ENCODE measurements around the gene MRPL53.
"Not testable (repeated sequence)": the region's sequence is repeated elsewhere in the genome, so short reads cannot be mapped to it uniquely, and the experiment has no call there.

Gene MRPL53

DNA sequence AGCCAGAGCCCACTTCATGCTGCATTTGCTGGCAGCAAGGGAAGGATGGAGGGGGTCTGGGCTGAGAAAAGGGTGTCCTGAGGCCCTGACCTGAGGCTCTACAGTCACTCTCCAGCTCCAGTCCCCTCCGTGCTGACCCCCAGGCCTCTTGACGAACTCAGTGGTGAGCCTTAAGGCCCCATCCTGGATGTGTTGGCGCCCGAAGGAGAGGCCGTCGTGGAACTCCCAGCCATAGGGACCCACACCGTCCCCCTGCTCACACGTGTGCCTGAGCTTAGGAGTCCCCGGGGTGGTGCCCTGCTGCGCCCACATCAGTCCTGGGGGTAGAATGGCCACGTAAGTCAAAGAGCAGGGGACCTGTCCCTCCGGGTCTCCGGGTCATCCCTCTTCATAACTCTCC lies 8.1 kb downstream of the MRPL53 start:
- DNase-seq, result no peak
- Histone ChIP-seq H3K4me1 (ENCODE audit: control extremely low read depth in 1 of 4, control insufficient read depth in 4 of 4, insufficient read depth in 4 of 4, low read length in 3 of 4) (peaks cover 5 to 16% (median 14%) of the 10 kb centered on the region in 4 experiments), H3K27me3 (replicated peaks in 2 of 5; ENCODE audit: control insufficient read depth in 4 of 5, insufficient read depth in 5 of 5, low read length in 4 of 5) (no peaks in the 10 kb centered on the region), H3K9me3 (ENCODE audit: control extremely low read depth in 1 of 5, control insufficient read depth in 4 of 5, insufficient read depth in 2 of 5, low read depth in 1 of 5, low read length in 4 of 5) (no peaks in the 10 kb centered on the region), H3K36me3 (ENCODE audit: control insufficient read depth in 4 of 4, insufficient read depth in 4 of 4, low read length in 3 of 4) (peaks cover 4 to 27% (median 19%) of the 10 kb centered on the region in 4 experiments), H3K27ac (ENCODE audit: insufficient read depth in 1 of 2, low read depth in 1 of 2, low read length in 2 of 2, poor library complexity in 1 of 2, severe bottlenecking in 2 of 2) (peak overlapping the region; percentile 33 to 80), H3K4me3 (ENCODE audit: control insufficient read depth in 1 of 7, extremely low read depth in 1 of 7, insufficient read depth in 4 of 7, low read depth in 2 of 7, low read length in 6 of 7) (peak overlapping the region; percentile 65 to 85 (median 79))
- CTCF ChIA-PET, result interaction anchor here (0.6 to 2.3 kb wide), 8 partner anchors 10 to 125 kb away, joined by 3 to 7 read pairs (median 3); partner anchors contain the start of gene INO80B
- 13% methylated on average over 12 of the region's 13 CpGs for WGBS (ENCODE audit: insufficient coverage)
- POLR2A ChIA-PET, result no interaction called here

DNA sequence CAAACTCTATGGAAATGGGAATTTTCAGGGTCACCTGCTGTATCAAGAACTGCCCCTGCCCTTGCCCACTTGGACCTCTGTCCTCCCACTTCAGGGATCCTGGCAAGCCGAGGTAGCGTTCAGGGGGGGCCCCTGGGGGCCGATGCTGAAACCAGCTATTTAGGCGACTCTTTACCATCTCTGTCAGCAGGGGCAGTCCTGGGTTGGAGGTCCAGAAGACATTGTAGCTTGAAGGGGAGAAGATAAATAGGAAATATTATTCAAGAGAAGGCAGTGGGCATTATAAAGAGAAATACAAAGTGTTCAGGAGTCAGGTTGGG lies 9.7 kb downstream of the MRPL53 start:
- CTCF ChIA-PET, result interaction anchor here (1.0 kb wide), 1 partner anchor 73 kb away, joined by 3 read pairs; no protein-coding TSS in a partner anchor
- Histone ChIP-seq H3K27ac (ENCODE audit: insufficient read depth in 1 of 2, low read depth in 1 of 2, low read length in 2 of 2, poor library complexity in 1 of 2, severe bottlenecking in 2 of 2) (no peak overlapping the region), H3K4me1 (ENCODE audit: control extremely low read depth in 1 of 4, control insufficient read depth in 4 of 4, insufficient read depth in 4 of 4, low read length in 3 of 4) (peaks cover 5 to 27% (median 20%) of the 10 kb centered on the region in 4 experiments), H3K4me3 (ENCODE audit: control insufficient read depth in 1 of 7, extremely low read depth in 1 of 7, insufficient read depth in 4 of 7, low read depth in 2 of 7, low read length in 6 of 7) (no peak overlapping the region), H3K9me3 (ENCODE audit: control extremely low read depth in 1 of 5, control insufficient read depth in 4 of 5, insufficient read depth in 2 of 5, low read depth in 1 of 5, low read length in 4 of 5) (no peaks in the 10 kb centered on the region), H3K36me3 (ENCODE audit: control insufficient read depth in 4 of 4, insufficient read depth in 4 of 4, low read length in 3 of 4) (peaks cover 4 to 27% (median 19%) of the 10 kb centered on the region in 4 experiments), H3K27me3 (replicated peaks in 2 of 5; ENCODE audit: control insufficient read depth in 4 of 5, insufficient read depth in 5 of 5, low read length in 4 of 5) (no peaks in the 10 kb centered on the region)
- no peak for DNase-seq
- POLR2A ChIA-PET, result no interaction called here
- WGBS (ENCODE audit: insufficient coverage), result no CpG with 5 or more reads among the region's 4 CpGs

DNA sequence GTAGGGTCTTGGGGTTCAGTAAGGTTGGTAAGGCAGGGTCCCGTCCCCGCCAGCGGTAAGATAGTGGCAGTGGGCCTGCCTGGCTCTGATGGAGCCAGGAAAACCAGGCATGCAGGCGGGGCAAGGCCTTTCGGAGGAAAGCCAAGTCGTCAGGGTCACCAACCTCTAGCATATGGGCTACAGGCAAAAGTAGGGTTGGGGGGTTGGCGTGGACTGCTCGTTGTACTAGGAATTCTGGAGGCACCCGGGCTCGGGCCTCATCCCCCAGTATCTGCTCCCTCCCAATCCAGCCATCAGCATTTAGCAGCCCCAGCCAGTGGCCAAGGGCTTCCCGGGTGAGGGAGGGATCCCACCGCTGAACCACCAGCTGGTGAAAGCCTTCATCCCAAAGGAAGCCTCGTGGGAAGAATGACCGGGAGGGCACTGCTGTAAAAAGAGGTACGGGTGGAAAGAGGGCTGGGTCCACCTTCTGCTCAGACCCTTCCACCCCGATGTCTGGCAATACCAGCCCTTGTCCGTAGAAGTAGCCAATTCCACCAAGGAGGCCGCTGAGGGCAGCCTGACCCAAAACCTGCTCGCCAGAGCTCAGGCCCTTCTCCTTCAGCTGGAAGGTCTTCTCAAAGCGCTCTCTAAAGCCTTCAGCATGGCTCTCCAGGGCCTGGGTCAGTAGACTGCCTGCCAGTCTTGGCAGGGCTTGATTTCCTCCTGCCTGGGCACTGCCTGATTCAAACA lies 10.3 kb downstream of the MRPL53 start:
- Histone ChIP-seq H3K36me3 (ENCODE audit: control insufficient read depth in 4 of 4, insufficient read depth in 4 of 4, low read length in 3 of 4) (peaks cover 4 to 27% (median 19%) of the 10 kb centered on the region in 4 experiments), H3K9me3 (ENCODE audit: control extremely low read depth in 1 of 5, control insufficient read depth in 4 of 5, insufficient read depth in 2 of 5, low read depth in 1 of 5, low read length in 4 of 5) (no peaks in the 10 kb centered on the region), H3K27me3 (replicated peaks in 2 of 5; ENCODE audit: control insufficient read depth in 4 of 5, insufficient read depth in 5 of 5, low read length in 4 of 5) (no peaks in the 10 kb centered on the region), H3K4me1 (ENCODE audit: control extremely low read depth in 1 of 4, control insufficient read depth in 4 of 4, insufficient read depth in 4 of 4, low read length in 3 of 4) (peaks cover 5 to 32% (median 20%) of the 10 kb centered on the region in 4 experiments), H3K4me3 (ENCODE audit: control insufficient read depth in 1 of 7, extremely low read depth in 1 of 7, insufficient read depth in 4 of 7, low read depth in 2 of 7, low read length in 6 of 7) (no peak overlapping the region), H3K27ac (ENCODE audit: insufficient read depth in 1 of 2, low read depth in 1 of 2, low read length in 2 of 2, poor library complexity in 1 of 2, severe bottlenecking in 2 of 2) (no peak overlapping the region)
- ChIA-PET POLR2A (no interaction called here), CTCF (interaction anchor here (1.0 to 8.2 kb wide), 6 partner anchors 19 to 73 kb away, joined by 3 to 59 read pairs (median 4); partner anchors contain the start of genes CCDC142 and TTC31)
- no peak for DNase-seq
- 97% methylated on average over 16 of the region's 20 CpGs for WGBS (ENCODE audit: insufficient coverage)

DNA sequence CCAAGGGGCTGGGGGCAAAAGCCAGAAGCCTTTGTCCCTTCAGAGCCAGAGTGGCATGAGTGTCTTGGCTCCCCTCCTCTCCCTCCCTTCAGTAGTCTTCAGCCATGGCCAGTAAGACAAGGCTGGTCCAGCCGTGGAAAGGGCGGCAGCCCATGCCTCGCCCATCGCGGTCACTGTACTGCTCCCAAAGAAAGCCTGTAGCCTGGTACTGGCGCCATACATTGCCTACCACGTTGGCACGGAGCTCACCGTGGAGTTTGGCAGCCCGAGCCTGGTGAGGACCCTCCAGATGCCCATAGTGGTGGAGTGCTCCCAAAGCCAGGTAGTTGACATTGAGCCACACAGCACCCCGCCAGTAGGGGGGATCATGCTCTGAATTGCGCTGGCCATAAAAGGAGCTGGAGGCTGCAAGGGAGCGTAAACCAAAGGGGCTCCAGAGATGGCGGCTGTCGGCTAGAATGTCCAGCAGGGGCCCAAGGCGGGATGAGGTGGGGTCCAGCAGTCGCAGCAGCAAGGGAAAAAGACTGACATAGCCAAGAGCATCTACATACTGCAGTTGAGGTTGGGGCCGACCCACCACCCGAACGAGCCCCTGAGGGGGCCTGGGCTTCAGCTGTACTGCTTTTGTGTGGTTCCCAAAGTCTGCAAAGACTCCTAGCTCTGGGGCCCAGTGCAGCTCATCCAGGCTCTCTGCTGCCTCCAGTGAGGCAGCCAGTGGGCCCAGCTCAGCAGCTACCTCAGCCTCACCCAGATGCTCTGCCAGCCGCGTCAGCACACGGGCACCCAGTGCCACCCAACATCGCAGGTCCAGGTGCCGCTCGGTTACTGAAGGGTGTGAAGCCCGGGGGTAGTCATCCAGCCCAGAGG lies 11.1 kb downstream of the MRPL53 start:
- peaks cover 4 to 27% (median 19%) of the 10 kb centered on the region in 4 experiments for H3K36me3 ChIP-seq (ENCODE audit: control insufficient read depth in 4 of 4, insufficient read depth in 4 of 4, low read length in 3 of 4)
- H3K9me3 ChIP-seq (ENCODE audit: control extremely low read depth in 1 of 5, control insufficient read depth in 4 of 5, insufficient read depth in 2 of 5, low read depth in 1 of 5, low read length in 4 of 5), result no peaks in the 10 kb centered on the region
- ChIA-PET CTCF (interaction anchor here (1.0 to 8.2 kb wide), 6 partner anchors 20 to 73 kb away, joined by 3 to 59 read pairs (median 4); partner anchors contain the start of genes CCDC142 and TTC31), POLR2A (no interaction called here)
- H3K4me1 ChIP-seq (ENCODE audit: control extremely low read depth in 1 of 4, control insufficient read depth in 4 of 4, insufficient read depth in 4 of 4, low read length in 3 of 4), result peaks cover 11 to 40% (median 28%) of the 10 kb centered on the region in 4 experiments
- no peak overlapping the region for H3K4me3 ChIP-seq (ENCODE audit: control insufficient read depth in 1 of 7, extremely low read depth in 1 of 7, insufficient read depth in 4 of 7, low read depth in 2 of 7, low read length in 6 of 7)
- H3K27ac ChIP-seq (ENCODE audit: insufficient read depth in 1 of 2, low read depth in 1 of 2, low read length in 2 of 2, poor library complexity in 1 of 2, severe bottlenecking in 2 of 2), result no peak overlapping the region
- DNase-seq, result peak in 2 of 3 donors; percentile 48 to 49
- H3K27me3 ChIP-seq (replicated peaks in 2 of 5; ENCODE audit: control insufficient read depth in 4 of 5, insufficient read depth in 5 of 5, low read length in 4 of 5), result no peaks in the 10 kb centered on the region
- 95% methylated on average over 24 of the region's 27 CpGs for WGBS (ENCODE audit: insufficient coverage)

DNA sequence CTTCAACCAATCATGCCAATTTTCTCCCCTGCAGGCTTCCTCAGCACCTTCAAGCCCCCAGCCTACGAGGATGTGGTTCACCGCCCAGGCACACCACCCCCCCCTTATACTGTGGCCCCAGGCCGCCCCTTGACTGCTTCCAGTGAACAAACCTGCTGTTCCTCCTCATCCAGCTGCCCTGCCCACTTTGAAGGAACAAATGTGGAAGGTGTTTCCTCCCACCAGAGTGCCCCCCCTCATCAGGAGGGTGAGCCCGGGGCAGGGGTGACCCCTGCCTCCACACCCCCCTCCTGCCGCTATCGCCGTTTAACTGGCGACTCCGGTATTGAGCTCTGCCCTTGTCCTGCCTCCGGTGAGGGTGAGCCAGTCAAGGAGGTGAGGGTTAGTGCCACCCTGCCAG lies 12.3 kb downstream of the MRPL53 start:
- ChIA-PET POLR2A (interaction anchor here (0.6 kb wide), 1 partner anchor 20 kb away, joined by 3 read pairs; no protein-coding TSS in a partner anchor), CTCF (interaction anchor here (1.0 to 8.2 kb wide), 5 partner anchors 21 to 128 kb away, joined by 3 to 59 read pairs (median 6); partner anchors contain the start of genes CCDC142 and TTC31)
- Histone ChIP-seq H3K36me3 (ENCODE audit: control insufficient read depth in 4 of 4, insufficient read depth in 4 of 4, low read length in 3 of 4) (peaks cover 4 to 30% (median 19%) of the 10 kb centered on the region in 4 experiments), H3K4me1 (ENCODE audit: control extremely low read depth in 1 of 4, control insufficient read depth in 4 of 4, insufficient read depth in 4 of 4, low read length in 3 of 4) (peaks cover 6 to 47% (median 36%) of the 10 kb centered on the region in 4 experiments)
- not testable (repeated sequence) for DNase-seq; H3K27me3 ChIP-seq (replicated peaks in 2 of 5; ENCODE audit: control insufficient read depth in 4 of 5, insufficient read depth in 5 of 5, low read length in 4 of 5); H3K9me3 ChIP-seq (ENCODE audit: control extremely low read depth in 1 of 5, control insufficient read depth in 4 of 5, insufficient read depth in 2 of 5, low read depth in 1 of 5, low read length in 4 of 5); H3K27ac ChIP-seq (ENCODE audit: insufficient read depth in 1 of 2, low read depth in 1 of 2, low read length in 2 of 2, poor library complexity in 1 of 2, severe bottlenecking in 2 of 2); H3K4me3 ChIP-seq (ENCODE audit: control insufficient read depth in 1 of 7, extremely low read depth in 1 of 7, insufficient read depth in 4 of 7, low read depth in 2 of 7, low read length in 6 of 7)
- no CpG with 5 or more reads among the region's 10 CpGs for WGBS (ENCODE audit: insufficient coverage)

DNA sequence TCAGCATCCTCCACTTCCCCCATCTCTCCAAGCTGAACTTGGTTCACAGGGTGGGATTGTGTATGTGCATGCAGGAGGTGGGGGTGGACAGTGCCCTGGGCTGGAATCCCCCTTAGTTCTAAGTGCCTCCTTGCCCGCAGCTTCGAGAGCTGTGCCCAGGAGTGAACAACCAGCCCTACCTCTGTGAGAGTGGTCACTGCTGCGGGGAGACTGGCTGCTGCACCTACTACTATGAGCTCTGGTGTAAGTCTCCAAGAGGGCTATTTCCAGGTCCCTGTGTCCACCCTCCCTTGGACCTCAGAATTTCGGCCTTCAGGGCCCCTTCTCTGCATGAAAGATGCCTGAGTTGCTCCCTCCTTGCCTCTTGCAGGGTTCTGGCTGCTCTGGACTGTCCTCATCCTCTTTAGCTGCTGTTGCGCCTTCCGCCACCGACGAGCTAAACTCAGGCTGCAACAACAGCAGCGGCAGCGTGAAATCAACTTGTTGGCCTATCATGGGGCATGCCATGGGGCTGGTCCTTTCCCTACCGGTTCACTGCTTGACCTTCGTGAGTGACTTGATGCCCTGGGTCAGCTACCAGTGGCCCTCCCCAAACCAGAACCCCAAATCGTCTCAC lies 12.9 kb downstream of the MRPL53 start:
- POLR2A ChIA-PET, result interaction anchor here (0.6 to 2.9 kb wide), 2 partner anchors 13 to 21 kb away, joined by 3 to 12 read pairs; partner anchors contain the start of gene MRPL53
- DNase-seq; H3K27ac ChIP-seq (ENCODE audit: insufficient read depth in 1 of 2, low read depth in 1 of 2, low read length in 2 of 2, poor library complexity in 1 of 2, severe bottlenecking in 2 of 2); H3K9me3 ChIP-seq (ENCODE audit: control extremely low read depth in 1 of 5, control insufficient read depth in 4 of 5, insufficient read depth in 2 of 5, low read depth in 1 of 5, low read length in 4 of 5); H3K27me3 ChIP-seq (replicated peaks in 2 of 5; ENCODE audit: control insufficient read depth in 4 of 5, insufficient read depth in 5 of 5, low read length in 4 of 5): not testable (repeated sequence)
- Histone ChIP-seq H3K36me3 (ENCODE audit: control insufficient read depth in 4 of 4, insufficient read depth in 4 of 4, low read length in 3 of 4) (peaks cover 4 to 30% (median 19%) of the 10 kb centered on the region in 4 experiments), H3K4me3 (ENCODE audit: control insufficient read depth in 1 of 7, extremely low read depth in 1 of 7, insufficient read depth in 4 of 7, low read depth in 2 of 7, low read length in 6 of 7) (peak overlapping the region in 5 of 7 experiments; percentile 28 to 98 (median 84)), H3K4me1 (ENCODE audit: control extremely low read depth in 1 of 4, control insufficient read depth in 4 of 4, insufficient read depth in 4 of 4, low read length in 3 of 4) (peaks cover 6 to 49% (median 36%) of the 10 kb centered on the region in 4 experiments)
- CTCF ChIA-PET, result interaction anchor here (0.8 to 8.2 kb wide), 6 partner anchors 8 to 129 kb away, joined by 3 to 59 read pairs (median 6); partner anchors contain the start of genes CCDC142, MRPL53 and TTC31
- WGBS (ENCODE audit: insufficient coverage), result 94% methylated on average over 12 of the region's 13 CpGs

Measured in common myeloid progenitor, CD34-positive (primary cell).